HL-60 (cell line): ENCODE results near the gene BMPR2.

Source experiments
- DNase-seq, 2 experiments: peaks; one replicate each; pipeline ENCODE4 v3.0.0-alpha.2; 2010 to 2020; ENCODE audit warnings: low read depth in 1 of 2, low spot score in 1 of 2
- H3K27ac ChIP-seq: fragments of 250-450 bp; sonication (Bioruptor Pico); replicated peaks from 2 replicates; pipeline ENCODE4 v1.5.1; 2020; ENCODE audit warnings: mild to moderate bottlenecking, moderate library complexity
- H3K27me3 ChIP-seq: fragments of 250-450 bp; sonication (Bioruptor Pico); 2 replicates; pipeline ENCODE4 v1.5.1; 2021; ENCODE audit warnings: mild to moderate bottlenecking, moderate library complexity; ENCODE audit not compliant: insufficient read depth, poor library complexity, severe bottlenecking
- H3K4me3 ChIP-seq: replicated peaks from 2 replicates; pipeline ENCODE4 v1.5.1; 2011; ENCODE audit warnings: mild to moderate bottlenecking, control low read depth, low read length; ENCODE audit not compliant: insufficient read depth
- CTCF ChIP-seq: IDR thresholded peaks from one replicate; pipeline ENCODE4 v1.5.1; 2011; ENCODE audit warnings: low read length, control low read depth, inconsistent platforms; ENCODE audit not compliant: insufficient read depth
- GABPA ChIP-seq: IDR thresholded peaks from 2 replicates; pipeline ENCODE4 v1.6.1; 2012; ENCODE audit warnings: low read depth
- POLR2AphosphoS5 ChIP-seq: IDR thresholded peaks from 2 replicates; pipeline ENCODE4 v1.6.1; 2012; ENCODE audit warnings: low read depth
- REST ChIP-seq: IDR thresholded peaks from 2 replicates; pipeline ENCODE4 v1.6.1; 2012; ENCODE audit warnings: low read depth; ENCODE audit not compliant: insufficient replicate concordance
- SPI1 ChIP-seq: IDR thresholded peaks from 2 replicates; pipeline ENCODE4 v1.6.1; 2012; ENCODE audit warnings: low read depth, mild to moderate bottlenecking, borderline replicate concordance

BMPR2 gene

GRCh38 chr2:202541137-202541536 is 165.0 kb downstream of the BMPR2 start:
- TF ChIP-seq REST (no peak), CTCF (no peak), POLR2AphosphoS5 (no peak), GABPA (no peak), SPI1 (no peak)
- H3K4me3 ChIP-seq: no peak overlapping the region
- DNase-seq: no peak
- no peaks in the 10 kb centered on the region for H3K27me3 ChIP-seq
- H3K27ac ChIP-seq: no peak overlapping the region

- Histone ChIP-seq H3K27ac (no peak overlapping the region), H3K27me3 (no peaks in the 10 kb centered on the region), H3K4me3 (no peak overlapping the region)
- TF ChIP-seq POLR2AphosphoS5 (no peak), CTCF (no peak), GABPA (no peak), SPI1 (no peak), REST (no peak)
- DNase-seq: no peak
These were observed 166.0 kb downstream of the BMPR2 start for GRCh38 chr2:202542142-202542541.

- no peak overlapping the region for H3K4me3 ChIP-seq
- H3K27me3 ChIP-seq: no peaks in the 10 kb centered on the region
- DNase-seq: no peak
- TF ChIP-seq GABPA (no peak), CTCF (no peak), SPI1 (no peak), REST (no peak), POLR2AphosphoS5 (no peak)
- H3K27ac ChIP-seq: no peak overlapping the region
These were observed 169.4 kb downstream of the BMPR2 start for GRCh38 chr2:202545523-202545922.
